K562 (cell line): ENCODE data around the gene MDM1. TPM values are rescaled to one million over a fixed set of nuclear protein-coding genes. Genes with fewer than 3 reads are reported as not detected.

ENCODE experiments used
- CEBPB ChIP-seq: fragments of 450-650 bp; IDR thresholded peaks from 2 replicates; pipeline ENCODE4 v1.6.1; 2016; ENCODE audit warnings: missing genetic modification characterization, missing compliant biosample characterization
- E2F3 ChIP-seq: fragments of 250-450 bp; sonication (Bioruptor Pico); IDR thresholded peaks from 2 replicates; pipeline ENCODE4 v1.4.0; 2020; ENCODE audit warnings: mild to moderate bottlenecking
- EP300 ChIP-seq: IDR thresholded peaks from 2 replicates; pipeline ENCODE4 v1.6.1; 2012; ENCODE audit warnings: low read length, improper control_type of control experiment
- FOS ChIP-seq: IDR thresholded peaks from 3 replicates; pipeline ENCODE4 v1.6.1; 2011; ENCODE audit not compliant: insufficient read length; ENCODE audit errors: extremely low read depth
- GTF2F1 ChIP-seq: IDR thresholded peaks from 2 replicates; pipeline ENCODE4 v1.6.1; 2011; ENCODE audit warnings: low read depth, low read length, improper control_type of control experiment
- IFI16 ChIP-seq: fragments of 250-450 bp; sonication (Bioruptor Pico); IDR thresholded peaks from 2 replicates; pipeline ENCODE4 v2.1.2; 2022; ENCODE audit warnings: mild to moderate bottlenecking, inconsistent platforms
- KLF16 ChIP-seq: IDR thresholded peaks from 2 replicates; pipeline ENCODE4 v1.6.1; 2016; ENCODE audit warnings: antibody characterized with exemption
- L3MBTL2 ChIP-seq: fragments of 450-650 bp; IDR thresholded peaks from 2 replicates; pipeline ENCODE4 v1.6.1; 2016; ENCODE audit warnings: mild to moderate bottlenecking, moderate library complexity
- LCOR ChIP-seq: sonication (generic); formaldehyde crosslinking; IDR thresholded peaks from 2 replicates; pipeline ENCODE4 v1.8.0; 2022; ENCODE audit warnings: mild to moderate bottlenecking, missing genetic modification reagents
- MBD2 ChIP-seq: sonication (generic); IDR thresholded peaks from 2 replicates; pipeline ENCODE4 v1.6.1; 2016; ENCODE audit warnings: low read depth, borderline replicate concordance
- MIER1 ChIP-seq: fragments of 450-650 bp; IDR thresholded peaks from 2 replicates; pipeline ENCODE4 v1.6.1; 2016; ENCODE audit warnings: antibody characterized with exemption, mild to moderate bottlenecking, low read depth
- MTA1 ChIP-seq: fragments of 450-650 bp; IDR thresholded peaks from 2 replicates; pipeline ENCODE4 v1.6.1; 2017; ENCODE audit warnings: borderline replicate concordance
- PHTF2 ChIP-seq: fragments of 250-450 bp; sonication (Bioruptor Pico); IDR thresholded peaks from 2 replicates; pipeline ENCODE4 v1.5.0; 2021; ENCODE audit warnings: mild to moderate bottlenecking
- POLR3A ChIP-seq: IDR thresholded peaks from 2 replicates; pipeline ENCODE4 v1.6.1; 2011; ENCODE audit warnings: borderline replicate concordance, mild to moderate bottlenecking, moderate library complexity; ENCODE audit not compliant: insufficient read length, insufficient read depth; ENCODE audit errors: extremely low read depth
- PYGO2 ChIP-seq: fragments of 450-650 bp; IDR thresholded peaks from 2 replicates; pipeline ENCODE4 v1.6.1; 2016; ENCODE audit warnings: mild to moderate bottlenecking, missing genetic modification characterization, moderate library complexity, missing compliant biosample characterization
- RBFOX2 ChIP-seq: fragments of 200-400 bp; formaldehyde crosslinking; IDR thresholded peaks from 2 replicates; pipeline ENCODE4 v1.6.1; 2017; ENCODE audit warnings: low read depth, mild to moderate bottlenecking, low read length, moderate library complexity
- TOE1 ChIP-seq, 2 experiments: fragments of 450-650 bp in 1 of 2; sonication (generic) in 1 of 2; formaldehyde crosslinking in 1 of 2; IDR thresholded peaks; 2 replicates each; pipeline versions ENCODE4 v1.7.1 to v1.8.0; 2016 to 2022; ENCODE audit warnings: borderline replicate concordance in 2 of 2, mild to moderate bottlenecking in 2 of 2, antibody characterized with exemption in 1 of 2, inconsistent platforms in 1 of 2, low read depth in 1 of 2, missing genetic modification reagents in 1 of 2, moderate library complexity in 1 of 2
- U2AF1 ChIP-seq: fragments of 200-400 bp; formaldehyde crosslinking; optimal IDR thresholded peaks from 2 replicates; pipeline ENCODE3; 2017; ENCODE audit warnings: mild to moderate bottlenecking, low read depth, low read length, moderate library complexity
- ZNF77 ChIP-seq: fragments of 250-450 bp; sonication (Bioruptor Pico); IDR thresholded peaks from 2 replicates; pipeline ENCODE4 v1.5.0; 2020
- polyA plus RNA-seq, 8 experiments: library from polyadenylated mRNA; depleted of rRNA in 4 of 8; stranded (reverse) in 5 of 8; unstranded in 3 of 8; fragments of >200 nt; fragmentation: Nextera tagmentation in 2 of 8; fragmentation: Illumina TruSeq in 1 of 8; extraction: Ambion mirVana in 2 of 8; extraction: Trizol in 1 of 8; gene quantifications; 2 replicates each; pipeline versions ENCODE4 v1.2.1 to v1.2.3, GENCODE V29; 2011 to 2014; ENCODE audit warnings: inconsistent platforms in 1 of 8, missing spikeins in 1 of 8
- total RNA-seq, 7 experiments: library from RNA; depleted of rRNA in 6 of 7; stranded (reverse); fragments of >200 nt in 6 of 7; fragmentation: Illumina TruSeq in 2 of 7; extraction: Trizol in 2 of 7; gene quantifications; 2 replicates each; pipeline versions ENCODE4 v1.2.1 to v1.2.3, GENCODE V29; 2011 to 2021; ENCODE audit warnings: low replicate concordance in 1 of 7
- TF ChIP-seq, protein P1 (sequence below): fragments of 250-450 bp; sonication (Bioruptor Pico); IDR thresholded peaks from 2 replicates; pipeline ENCODE4 v1.4.0; 2020; ENCODE audit warnings: borderline replicate concordance
- TF ChIP-seq, protein P2 (sequence below): sonication (generic); formaldehyde crosslinking; IDR thresholded peaks from 2 replicates; pipeline ENCODE4 v1.9.0; 2022; ENCODE audit warnings: mild to moderate bottlenecking, missing genetic modification reagents
- TF ChIP-seq, protein P3 (sequence below): fragments of 450-650 bp; formaldehyde crosslinking; IDR thresholded peaks from 2 replicates; pipeline ENCODE4 v1.4.0; 2020; ENCODE audit warnings: mild to moderate bottlenecking, moderate library complexity
- TF ChIP-seq, protein P4 (sequence below): fragments of 450-650 bp; IDR thresholded peaks from 2 replicates; pipeline ENCODE4 v1.7.1; 2018; ENCODE audit warnings: mild to moderate bottlenecking, low read depth; ENCODE audit not compliant: partially characterized antibody

MDM1 gene
- total and polyA plus RNA-seq, 9 of the 15 experiments (the other 6 are each of a cell fraction or from before 2014, with no cell fraction given) = 7.5 to 16.8 (median 13.1) TPM

DNA sequence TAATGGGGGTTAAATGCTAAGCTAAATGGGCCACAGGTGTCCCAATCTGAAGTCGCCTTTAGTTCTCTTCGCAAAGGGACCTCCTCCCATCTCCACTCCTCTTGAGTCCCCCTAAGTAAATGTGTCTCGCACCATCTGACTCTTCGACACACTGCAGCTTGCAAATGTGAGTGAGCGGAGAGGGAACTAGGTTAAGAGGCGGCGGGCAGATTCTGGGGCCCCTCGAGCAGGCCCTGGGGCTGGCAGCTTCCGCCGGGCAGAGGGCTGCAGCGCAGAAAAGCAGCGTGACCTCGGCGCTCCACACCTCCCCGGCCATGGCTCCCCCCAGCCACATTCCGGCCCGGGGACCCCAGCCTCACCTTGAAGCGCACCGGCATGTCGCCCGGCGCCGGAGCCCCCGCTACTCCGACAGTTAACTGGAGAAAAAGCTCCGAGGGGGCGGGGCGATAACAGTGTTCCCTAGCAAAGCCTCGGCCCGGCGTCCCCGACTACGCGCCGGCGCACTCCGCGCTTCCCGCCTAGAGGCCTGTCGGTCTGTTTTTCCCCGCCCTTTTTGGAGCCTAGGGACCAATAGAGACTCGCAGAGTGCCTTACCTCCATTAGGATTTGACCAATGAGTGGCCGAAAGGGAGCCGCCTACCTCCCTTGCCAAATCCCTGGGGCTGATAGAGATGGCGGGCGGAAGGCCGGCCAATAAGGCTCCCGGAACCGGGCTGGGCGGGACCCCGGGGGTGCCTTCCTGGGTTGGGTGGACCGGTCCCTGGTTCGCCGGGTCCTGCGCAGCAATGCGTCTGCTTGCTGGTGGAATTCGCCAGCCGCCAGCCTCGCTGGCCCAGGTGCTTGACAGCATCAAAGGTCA is at the start of gene MDM1 (continued):
- TF ChIP-seq, protein P1, sequence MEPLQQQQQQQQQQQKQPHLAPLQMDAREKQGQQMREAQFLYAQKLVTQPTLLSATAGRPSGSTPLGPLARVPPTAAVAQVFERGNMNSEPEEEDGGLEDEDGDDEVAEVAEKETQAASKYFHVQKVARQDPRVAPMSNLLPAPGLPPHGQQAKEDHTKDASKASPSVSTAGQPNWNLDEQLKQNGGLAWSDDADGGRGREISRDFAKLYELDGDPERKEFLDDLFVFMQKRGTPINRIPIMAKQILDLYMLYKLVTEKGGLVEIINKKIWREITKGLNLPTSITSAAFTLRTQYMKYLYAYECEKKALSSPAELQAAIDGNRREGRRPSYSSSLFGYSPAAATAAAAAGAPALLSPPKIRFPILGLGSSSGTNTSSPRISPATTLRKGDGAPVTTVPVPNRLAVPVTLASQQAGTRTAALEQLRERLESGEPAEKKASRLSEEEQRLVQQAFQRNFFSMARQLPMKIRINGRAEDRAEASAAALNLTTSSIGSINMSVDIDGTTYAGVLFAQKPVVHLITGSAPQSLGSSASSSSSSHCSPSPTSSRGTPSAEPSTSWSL (CRISPR knock-in tag) = no peak
- TF ChIP-seq CEBPB = peak; percentile 50
- no peak for TF ChIP-seq PHTF2 (CRISPR knock-in tag)
- TF ChIP-seq E2F3 (CRISPR knock-in tag) = no peak
- peak; percentile 89 for TF ChIP-seq FOS
- TF ChIP-seq EP300 = no peak
- peak; percentile 90 for TF ChIP-seq MBD2
- no peak for TF ChIP-seq GTF2F1
- no peak for TF ChIP-seq POLR3A
- peak; percentile 57; the same call in 1 of the 2 replicates for TF ChIP-seq L3MBTL2
- TF ChIP-seq, protein P2, sequence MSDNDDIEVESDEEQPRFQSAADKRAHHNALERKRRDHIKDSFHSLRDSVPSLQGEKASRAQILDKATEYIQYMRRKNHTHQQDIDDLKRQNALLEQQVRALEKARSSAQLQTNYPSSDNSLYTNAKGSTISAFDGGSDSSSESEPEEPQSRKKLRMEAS (CRISPR knock-in tag) = peak; percentile 33; the same call in 1 of the 2 replicates
- no peak for TF ChIP-seq U2AF1
- no peak for TF ChIP-seq MTA1
- TF ChIP-seq PYGO2 (tag) = no peak
- TF ChIP-seq KLF16 = no peak
- peak; percentile 72 for TF ChIP-seq LCOR (CRISPR knock-in tag)
- no peak for TF ChIP-seq TOE1 (IDR thresholded peaks at IDR 0.05; ENCODE audit: borderline replicate concordance)
- TF ChIP-seq TOE1 (CRISPR knock-in tag; IDR thresholded peaks at IDR 0.05; ENCODE audit: borderline replicate concordance, low read depth) = no peak
- TF ChIP-seq RBFOX2 = peak; percentile 80
- TF ChIP-seq IFI16 = no peak
- TF ChIP-seq, protein P3, sequence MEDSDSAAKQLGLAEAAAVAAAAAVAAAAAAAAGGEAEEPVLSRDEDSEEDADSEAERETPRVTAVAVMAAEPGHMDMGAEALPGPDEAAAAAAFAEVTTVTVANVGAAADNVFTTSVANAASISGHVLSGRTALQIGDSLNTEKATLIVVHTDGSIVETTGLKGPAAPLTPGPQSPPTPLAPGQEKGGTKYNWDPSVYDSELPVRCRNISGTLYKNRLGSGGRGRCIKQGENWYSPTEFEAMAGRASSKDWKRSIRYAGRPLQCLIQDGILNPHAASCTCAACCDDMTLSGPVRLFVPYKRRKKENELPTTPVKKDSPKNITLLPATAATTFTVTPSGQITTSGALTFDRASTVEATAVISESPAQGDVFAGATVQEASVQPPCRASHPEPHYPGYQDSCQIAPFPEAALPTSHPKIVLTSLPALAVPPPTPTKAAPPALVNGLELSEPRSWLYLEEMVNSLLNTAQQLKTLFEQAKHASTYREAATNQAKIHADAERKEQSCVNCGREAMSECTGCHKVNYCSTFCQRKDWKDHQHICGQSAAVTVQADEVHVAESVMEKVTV = no peak
- TF ChIP-seq, protein P4, sequence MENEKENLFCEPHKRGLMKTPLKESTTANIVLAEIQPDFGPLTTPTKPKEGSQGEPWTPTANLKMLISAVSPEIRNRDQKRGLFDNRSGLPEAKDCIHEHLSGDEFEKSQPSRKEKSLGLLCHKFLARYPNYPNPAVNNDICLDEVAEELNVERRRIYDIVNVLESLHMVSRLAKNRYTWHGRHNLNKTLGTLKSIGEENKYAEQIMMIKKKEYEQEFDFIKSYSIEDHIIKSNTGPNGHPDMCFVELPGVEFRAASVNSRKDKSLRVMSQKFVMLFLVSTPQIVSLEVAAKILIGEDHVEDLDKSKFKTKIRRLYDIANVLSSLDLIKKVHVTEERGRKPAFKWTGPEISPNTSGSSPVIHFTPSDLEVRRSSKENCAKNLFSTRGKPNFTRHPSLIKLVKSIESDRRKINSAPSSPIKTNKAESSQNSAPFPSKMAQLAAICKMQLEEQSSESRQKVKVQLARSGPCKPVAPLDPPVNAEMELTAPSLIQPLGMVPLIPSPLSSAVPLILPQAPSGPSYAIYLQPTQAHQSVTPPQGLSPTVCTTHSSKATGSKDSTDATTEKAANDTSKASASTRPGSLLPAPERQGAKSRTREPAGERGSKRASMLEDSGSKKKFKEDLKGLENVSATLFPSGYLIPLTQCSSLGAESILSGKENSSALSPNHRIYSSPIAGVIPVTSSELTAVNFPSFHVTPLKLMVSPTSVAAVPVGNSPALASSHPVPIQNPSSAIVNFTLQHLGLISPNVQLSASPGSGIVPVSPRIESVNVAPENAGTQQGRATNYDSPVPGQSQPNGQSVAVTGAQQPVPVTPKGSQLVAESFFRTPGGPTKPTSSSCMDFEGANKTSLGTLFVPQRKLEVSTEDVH = peak; percentile 11
- TF ChIP-seq MIER1 = no peak
- no peak for TF ChIP-seq ZNF77 (CRISPR knock-in tag)
